Skeletal muscle tissue (tissue), 4 donors: ENCODE data around the gene ADRB2. TPM values are rescaled to one million over a fixed set of nuclear protein-coding genes. Genes with fewer than 3 reads are reported as not detected.
"Not testable (repeated sequence)": the region's sequence is repeated elsewhere in the genome, so short reads cannot be mapped to it uniquely, and the experiment has no call there.

Source experiments
- H3K27ac ChIP-seq: one replicate; pipeline ENCODE4 v1.7.0; 2013; ENCODE audit warnings: mild to moderate bottlenecking, low read depth, low read length, inconsistent platforms
- H3K27me3 ChIP-seq, 3 donors: one replicate each; pipeline ENCODE4 v1.7.0; 2013; ENCODE audit warnings: low read length in 3 of 3; ENCODE audit not compliant: control insufficient read depth in 3 of 3, insufficient read depth in 3 of 3
- H3K36me3 ChIP-seq, 3 donors: one replicate each; pipeline ENCODE4 v1.7.0; 2013; ENCODE audit warnings: low read length in 3 of 3; ENCODE audit not compliant: control insufficient read depth in 3 of 3, insufficient read depth in 3 of 3
- H3K4me1 ChIP-seq, 3 donors: one replicate each; pipeline ENCODE4 v1.7.0; 2013; ENCODE audit warnings: low read length in 3 of 3, mild to moderate bottlenecking in 3 of 3; ENCODE audit not compliant: control insufficient read depth in 3 of 3, insufficient read depth in 3 of 3
- H3K4me3 ChIP-seq, 3 donors: one replicate each; pipeline ENCODE4 v1.7.0; 2013; ENCODE audit warnings: low read length in 3 of 3
- H3K9ac ChIP-seq, 3 donors: one replicate each; pipeline ENCODE4 v1.7.0; 2013; ENCODE audit warnings: low read length in 3 of 3, mild to moderate bottlenecking in 3 of 3, moderate library complexity in 2 of 3, low read depth in 1 of 3
- H3K9me3 ChIP-seq, 3 donors: one replicate each; pipeline ENCODE4 v1.7.0; 2013; ENCODE audit warnings: low read length in 3 of 3; ENCODE audit not compliant: control insufficient read depth in 3 of 3
- total RNA-seq: library from RNA; depleted of rRNA; stranded (reverse); fragments of >200 nt; gene quantifications from one replicate; pipeline ENCODE4 v1.2.3, GENCODE V29; 2014
- donor health status: Osteomylitis.

ADRB2 gene
- total RNA-seq, 1 donor from 2014 or later = 3.1 TPM

DNA sequence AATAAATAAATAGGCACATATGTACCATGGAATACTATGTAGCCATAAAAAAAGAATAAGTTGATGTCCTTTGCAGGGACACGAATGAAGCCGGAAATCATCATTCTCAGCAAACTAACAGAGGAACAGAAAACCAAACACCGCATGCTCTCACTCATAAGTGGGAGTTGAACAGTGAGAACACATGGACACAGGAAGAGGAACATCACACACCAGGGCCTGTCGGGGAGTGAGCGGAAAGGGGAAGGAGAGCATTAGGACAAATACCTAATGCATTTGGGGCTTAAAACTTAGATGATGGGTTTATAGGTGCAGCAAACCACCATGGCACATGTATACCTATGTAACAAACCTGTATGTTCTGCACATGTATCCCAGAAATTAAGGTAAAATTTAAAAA is 51.0 kb downstream of the ADRB2 start:
- not testable (repeated sequence) for H3K9ac ChIP-seq, H3K27ac ChIP-seq, H3K36me3 ChIP-seq, H3K27me3 ChIP-seq, H3K4me3 ChIP-seq, H3K9me3 ChIP-seq
- H3K4me1 ChIP-seq = peaks cover 14 to 25% (median 20%) of the 10 kb centered on the region in 3 donors

Other genes starting within 250 kb of the ADRB2 start
- gene HTR4, start 172.1 kb upstream of the ADRB2 start, total RNA-seq = not detected
- gene SH3TC2, start 236.5 kb downstream of the ADRB2 start, total RNA-seq = 5.7 TPM